Astrocyte (in vitro differentiated cells and primary cell): ENCODE measurements around the gene LMNTD2. TPM values are rescaled to one million over a fixed set of nuclear protein-coding genes. Genes with fewer than 3 reads are reported as not detected.

Experiments
- DNase-seq: peaks from one replicate; pipeline ENCODE4 v3.0.0-alpha.2; 2010; ENCODE audit warnings: low read depth
- FAIRE-seq: peaks from 2 replicates; lab custom pipeline; 2011; peaks lifted over from hg19 to GRCh38; lab: Jason Lieb, UNC
- H2AFZ ChIP-seq: 2 replicates; pipeline ENCODE4 v1.6.0; 2012; ENCODE audit warnings: low read depth, low read length, inconsistent platforms
- H3K27ac ChIP-seq: 2 replicates; pipeline ENCODE4 v1.5.1; 2011; ENCODE audit warnings: low read depth, low read length, inconsistent platforms
- H3K27me3 ChIP-seq: 2 replicates; pipeline ENCODE4 v1.6.0; 2011; ENCODE audit warnings: low read length, inconsistent platforms; ENCODE audit not compliant: insufficient read depth
- H3K36me3 ChIP-seq: 2 replicates; pipeline ENCODE4 v1.5.1; 2011; ENCODE audit warnings: low read length, inconsistent platforms; ENCODE audit not compliant: insufficient read depth
- H3K4me1 ChIP-seq: 2 replicates; pipeline ENCODE4 v1.5.1; 2011; ENCODE audit warnings: low read length, inconsistent platforms; ENCODE audit not compliant: insufficient read depth
- H3K4me2 ChIP-seq: 2 replicates; pipeline ENCODE4 v1.6.0; 2012; ENCODE audit warnings: low read length, inconsistent platforms
- H3K4me3 ChIP-seq: 2 replicates; pipeline ENCODE4 v1.5.1; 2011; ENCODE audit warnings: low read depth, mild to moderate bottlenecking, low read length, inconsistent platforms; ENCODE audit not compliant: insufficient read depth
- H3K79me2 ChIP-seq: 2 replicates; pipeline ENCODE4 v1.6.0; 2012; ENCODE audit warnings: mild to moderate bottlenecking, low read length, inconsistent platforms; ENCODE audit not compliant: insufficient read depth
- H3K9ac ChIP-seq: 2 replicates; pipeline ENCODE4 v1.6.0; 2012; ENCODE audit warnings: mild to moderate bottlenecking, low read length, inconsistent platforms
- H3K9me3 ChIP-seq: 2 replicates; pipeline ENCODE4 v1.5.1; 2012; ENCODE audit warnings: low read depth, mild to moderate bottlenecking, low read length, inconsistent platforms; ENCODE audit not compliant: insufficient read depth
- H4K20me1 ChIP-seq: 2 replicates; pipeline ENCODE4 v1.6.0; 2012; ENCODE audit warnings: low read length, inconsistent platforms; ENCODE audit not compliant: insufficient read depth
- H3K27ac Mint-ChIP-seq: one replicate; pipeline ENCODE4 v1.8.0; 2021; ENCODE audit warnings: mild to moderate bottlenecking, mixed read lengths; ENCODE audit not compliant: unreplicated experiment
- H3K27me3 Mint-ChIP-seq: one replicate; pipeline ENCODE4 v1.8.0; 2021; ENCODE audit warnings: low read depth, mixed read lengths; ENCODE audit not compliant: unreplicated experiment
- H3K36me3 Mint-ChIP-seq: one replicate; pipeline ENCODE4 v1.8.0; 2021; ENCODE audit warnings: low read depth, mixed read lengths; ENCODE audit not compliant: unreplicated experiment
- H3K4me1 Mint-ChIP-seq: one replicate; pipeline ENCODE4 v1.8.0; 2021; ENCODE audit warnings: low read depth, mixed read lengths; ENCODE audit not compliant: unreplicated experiment
- H3K4me3 Mint-ChIP-seq: one replicate; pipeline ENCODE4 v1.8.0; 2021; ENCODE audit warnings: mild to moderate bottlenecking, moderate library complexity, mixed read lengths; ENCODE audit not compliant: unreplicated experiment
- H3K9me3 Mint-ChIP-seq: one replicate; pipeline ENCODE4 v1.8.0; 2021; ENCODE audit warnings: mild to moderate bottlenecking, mixed read lengths; ENCODE audit not compliant: unreplicated experiment
- CTCF ChIP-seq: IDR thresholded peaks from 2 replicates; pipeline ENCODE4 v1.5.1; 2011; ENCODE audit warnings: low read depth, mild to moderate bottlenecking, inconsistent platforms, low read length, moderate library complexity; ENCODE audit not compliant: insufficient read depth
- EZH2 ChIP-seq: IDR thresholded peaks from 2 replicates; pipeline ENCODE4 v1.6.1; 2012; ENCODE audit warnings: mild to moderate bottlenecking, low read length, inconsistent platforms; ENCODE audit not compliant: insufficient read depth
- total RNA-seq: library from RNA; stranded (reverse); gene quantifications from 2 replicates; pipeline ENCODE4 v1.2.1, GENCODE V29; 2021

LMNTD2 gene
- total RNA-seq, 1 donor from 2014 or later = 2.8 TPM

DNA sequence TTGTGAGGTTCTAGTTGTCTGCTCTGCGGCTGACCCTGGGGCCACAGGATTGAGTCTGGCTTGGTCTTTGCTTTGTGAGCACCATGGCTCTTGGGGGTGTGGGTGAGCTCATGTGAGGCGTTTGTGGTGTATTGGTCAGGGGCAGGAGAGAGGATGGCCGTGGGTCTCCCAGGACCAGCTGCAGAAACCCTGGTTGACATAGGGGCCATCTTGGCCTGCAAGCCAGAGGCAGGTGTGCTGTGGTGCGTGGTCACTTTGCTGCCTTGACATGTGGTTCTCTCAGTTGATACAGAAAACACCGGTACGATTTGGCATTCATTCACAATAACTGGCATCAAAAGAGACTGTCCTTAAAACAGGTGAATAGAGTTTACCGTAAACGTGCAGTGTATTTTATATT is 27.0 kb upstream of the LMNTD2 start:
- peaks cover 11% of the 10 kb centered on the region for H3K4me1 ChIP-seq
- peaks cover 23% of the 10 kb centered on the region for H3K36me3 ChIP-seq
- H3K4me3 ChIP-seq = no peak overlapping the region
- no peaks in the 10 kb centered on the region for H3K27me3 ChIP-seq
- no peak overlapping the region for H3K4me3 Mint-ChIP-seq
- TF ChIP-seq EZH2 (no peak), CTCF (no peak)
- H2AFZ ChIP-seq = no peak overlapping the region
- peaks cover 67% of the 10 kb centered on the region for H3K79me2 ChIP-seq
- DNase-seq = no peak
- H3K27ac ChIP-seq = peak overlapping the region; percentile 31
- peaks cover 74% of the 10 kb centered on the region for H4K20me1 ChIP-seq
- peaks cover 29% of the 10 kb centered on the region for H3K36me3 Mint-ChIP-seq
- peak overlapping the region; percentile 48 for H3K4me2 ChIP-seq
- no peaks in the 10 kb centered on the region for H3K9me3 Mint-ChIP-seq
- FAIRE-seq = no peak
- no peaks in the 10 kb centered on the region for H3K27me3 Mint-ChIP-seq
- peaks cover 25% of the 10 kb centered on the region for H3K4me1 Mint-ChIP-seq
- H3K9ac ChIP-seq = peak overlapping the region; percentile 21
- H3K27ac Mint-ChIP-seq = peak overlapping the region; percentile 99
- H3K9me3 ChIP-seq = no peaks in the 10 kb centered on the region

DNA sequence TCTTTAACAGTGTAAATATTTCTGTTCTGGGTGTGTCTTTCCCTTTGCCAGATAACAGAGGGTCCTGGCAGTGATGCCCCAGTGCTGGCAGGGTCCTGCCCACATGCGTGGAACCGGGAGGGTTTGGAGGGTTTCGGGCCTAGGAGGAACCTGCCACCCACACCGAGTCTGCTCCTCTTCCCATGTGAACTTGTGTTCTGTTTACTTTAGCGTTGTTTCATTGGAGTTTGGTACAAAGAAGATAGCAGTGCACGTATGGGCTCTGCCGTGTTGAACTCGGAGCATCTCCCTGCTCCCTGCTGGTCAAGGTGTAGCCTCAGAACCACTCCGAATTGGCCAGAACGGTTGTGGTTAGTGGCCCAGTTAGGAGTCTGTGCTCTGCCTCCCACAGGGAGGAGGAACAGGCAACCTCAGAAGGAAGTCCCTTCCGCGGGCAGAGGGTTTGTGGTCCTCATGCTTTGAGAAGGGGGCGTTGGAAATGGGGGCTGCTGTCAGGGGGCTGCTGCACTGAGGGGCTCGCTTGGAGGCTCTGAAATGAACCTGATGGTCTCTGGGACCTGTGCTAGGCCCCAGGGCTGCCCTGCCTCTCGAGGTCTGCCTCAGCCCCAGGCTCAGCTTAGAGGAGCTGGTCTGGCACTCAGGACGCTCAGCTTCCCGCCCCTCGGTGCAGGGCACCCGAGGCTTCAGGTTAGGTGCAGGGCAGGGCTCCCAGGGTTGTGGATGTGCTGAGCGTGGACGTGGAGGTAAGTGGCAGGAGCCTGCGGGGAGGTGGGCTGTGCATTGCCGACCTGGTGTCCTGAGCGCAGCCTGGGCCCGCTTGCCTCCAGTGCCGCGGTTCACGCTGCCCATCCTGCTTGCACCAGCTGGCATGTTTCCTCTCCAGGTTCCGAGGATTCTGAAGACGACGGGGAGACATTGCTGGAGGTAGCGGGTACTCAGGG is 26.1 kb upstream of the LMNTD2 start:
- Histone ChIP-seq H3K9me3 (no peaks in the 10 kb centered on the region), H3K4me1 (peaks cover 11% of the 10 kb centered on the region), H3K27me3 (no peaks in the 10 kb centered on the region), H3K36me3 (peaks cover 20% of the 10 kb centered on the region), H4K20me1 (peaks cover 76% of the 10 kb centered on the region), H3K4me2 (no peak overlapping the region), H3K9ac (no peak overlapping the region), H3K27ac (no peak overlapping the region), H3K4me3 (no peak overlapping the region), H3K79me2 (peaks cover 73% of the 10 kb centered on the region), H2AFZ (no peak overlapping the region)
- Mint-ChIP-seq H3K4me1 (peaks cover 27% of the 10 kb centered on the region), H3K9me3 (no peaks in the 10 kb centered on the region), H3K36me3 (peaks cover 25% of the 10 kb centered on the region), H3K27me3 (no peaks in the 10 kb centered on the region), H3K27ac (peak overlapping the region; percentile 99), H3K4me3 (no peak overlapping the region)
- FAIRE-seq = no peak
- DNase-seq = no peak
- no peak for TF ChIP-seq EZH2

DNA sequence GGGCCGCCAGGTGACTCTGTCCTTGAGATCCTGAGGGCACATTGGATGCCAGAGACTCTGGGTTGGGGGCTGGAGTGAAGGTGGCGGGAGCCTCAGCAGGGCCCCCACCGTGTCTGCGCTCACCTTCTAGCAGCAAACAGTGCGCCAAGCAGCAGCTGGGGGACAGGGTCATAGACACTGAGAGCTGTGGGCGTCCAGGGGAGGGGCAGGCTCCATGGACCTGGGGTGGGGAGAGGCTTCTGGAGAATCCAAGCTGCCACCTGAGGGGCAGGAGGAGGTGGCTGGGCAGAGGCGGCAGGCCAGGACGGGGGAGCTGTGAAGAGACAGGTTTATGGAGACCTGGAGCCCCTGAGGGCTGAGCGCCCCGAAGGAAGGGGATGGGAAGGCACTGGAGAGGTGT is 23.7 kb upstream of the LMNTD2 start:
- Histone ChIP-seq H3K9me3 (no peaks in the 10 kb centered on the region), H3K36me3 (peaks cover 11% of the 10 kb centered on the region), H2AFZ (no peak overlapping the region), H3K4me3 (no peak overlapping the region), H3K9ac (no peak overlapping the region), H3K4me2 (no peak overlapping the region), H3K79me2 (peaks cover 79% of the 10 kb centered on the region), H3K27ac (no peak overlapping the region), H4K20me1 (peaks cover 74% of the 10 kb centered on the region), H3K4me1 (peaks cover 11% of the 10 kb centered on the region), H3K27me3 (no peaks in the 10 kb centered on the region)
- H3K27ac Mint-ChIP-seq = no peak overlapping the region
- no peaks in the 10 kb centered on the region for H3K27me3 Mint-ChIP-seq
- peaks cover 23% of the 10 kb centered on the region for H3K36me3 Mint-ChIP-seq
- H3K4me1 Mint-ChIP-seq = peaks cover 37% of the 10 kb centered on the region
- FAIRE-seq (no peak), DNase-seq (no peak)
- no peaks in the 10 kb centered on the region for H3K9me3 Mint-ChIP-seq
- TF ChIP-seq EZH2 = no peak
- TF ChIP-seq CTCF = no peak
- H3K4me3 Mint-ChIP-seq = peak overlapping the region; percentile 14
